ENCODE measurements around the gene ST3GAL5.

Gene ST3GAL5

GRCh38 chr2:85823951-85824350, 64.8 kb downstream of the ST3GAL5 start:
- H2AFZ ChIP-seq (ENCODE audit: low read depth, low read length) = no peak overlapping the region
- peaks cover 18% of the 10 kb centered on the region for H3K27me3 ChIP-seq (ENCODE audit: insufficient read depth, low read length, poor library complexity)
- H3K4me2 ChIP-seq (ENCODE audit: insufficient read depth, low read length) = no peak overlapping the region
- H4K20me1 ChIP-seq (ENCODE audit: insufficient read depth, low read length) = no peaks in the 10 kb centered on the region
- H3K36me3 ChIP-seq (ENCODE audit: insufficient read depth, low read length) = no peaks in the 10 kb centered on the region
- H3K4me3 ChIP-seq (ENCODE audit: low read depth in 1 of 2, low read length in 2 of 2) = no peak overlapping the region
- H3K9me3 ChIP-seq (ENCODE audit: insufficient read depth, low read length, severe bottlenecking) = no peaks in the 10 kb centered on the region
- no peaks in the 10 kb centered on the region for H3K79me2 ChIP-seq (ENCODE audit: insufficient read depth, low read length)
- peaks cover 15% of the 10 kb centered on the region for H3K4me1 ChIP-seq (ENCODE audit: insufficient read depth, low read length)
- H3K9ac ChIP-seq (ENCODE audit: low read depth, low read length) = no peak overlapping the region
- ATAC-seq (ENCODE audit: insufficient read depth, low read depth) = no peak
- TF ChIP-seq CTCF (IDR thresholded peaks at IDR 0.05; ENCODE audit: borderline replicate concordance, extremely low read depth, low read length, poor library complexity, severe bottlenecking) = no peak
- no peak for TF ChIP-seq EZH2 (IDR thresholded peaks at IDR 0.05; ENCODE audit: borderline replicate concordance, low read depth, low read length, severe bottlenecking)
- DNase-seq = no peak
- H3K27ac ChIP-seq (ENCODE audit: low read length) = no peak overlapping the region

- no peak for DNase-seq
- no peak overlapping the region for H3K9ac ChIP-seq (ENCODE audit: low read depth, low read length)
- TF ChIP-seq EZH2 (IDR thresholded peaks at IDR 0.05; ENCODE audit: borderline replicate concordance, low read depth, low read length, severe bottlenecking) = no peak
- TF ChIP-seq CTCF (IDR thresholded peaks at IDR 0.05; ENCODE audit: borderline replicate concordance, extremely low read depth, low read length, poor library complexity, severe bottlenecking) = no peak
- H3K36me3 ChIP-seq (ENCODE audit: insufficient read depth, low read length) = no peaks in the 10 kb centered on the region
- no peak overlapping the region for H2AFZ ChIP-seq (ENCODE audit: low read depth, low read length)
- no peaks in the 10 kb centered on the region for H3K9me3 ChIP-seq (ENCODE audit: insufficient read depth, low read length, severe bottlenecking)
- H3K4me2 ChIP-seq (ENCODE audit: insufficient read depth, low read length) = no peak overlapping the region
- ATAC-seq (ENCODE audit: insufficient read depth, low read depth) = no peak
- no peak overlapping the region for H3K4me3 ChIP-seq (ENCODE audit: low read depth in 1 of 2, low read length in 2 of 2)
- peaks cover 21% of the 10 kb centered on the region for H3K27me3 ChIP-seq (ENCODE audit: insufficient read depth, low read length, poor library complexity)
- no peaks in the 10 kb centered on the region for H3K79me2 ChIP-seq (ENCODE audit: insufficient read depth, low read length)
- no peak overlapping the region for H3K27ac ChIP-seq (ENCODE audit: low read length)
- no peaks in the 10 kb centered on the region for H4K20me1 ChIP-seq (ENCODE audit: insufficient read depth, low read length)
- peaks cover 8% of the 10 kb centered on the region for H3K4me1 ChIP-seq (ENCODE audit: insufficient read depth, low read length)
Observed at GRCh38 chr2:85822766-85823165, 66.0 kb downstream of the ST3GAL5 start.

GRCh38 chr2:85819811-85820510, 68.8 kb downstream of the ST3GAL5 start:
- Histone ChIP-seq H3K36me3 (ENCODE audit: insufficient read depth, low read length) (no peaks in the 10 kb centered on the region), H3K27ac (ENCODE audit: low read length) (no peak overlapping the region), H3K27me3 (ENCODE audit: insufficient read depth, low read length, poor library complexity) (peaks cover 21% of the 10 kb centered on the region), H3K4me3 (ENCODE audit: low read depth in 1 of 2, low read length in 2 of 2) (no peak overlapping the region), H3K9me3 (ENCODE audit: insufficient read depth, low read length, severe bottlenecking) (no peaks in the 10 kb centered on the region), H3K9ac (ENCODE audit: low read depth, low read length) (no peak overlapping the region), H2AFZ (ENCODE audit: low read depth, low read length) (no peak overlapping the region), H3K4me2 (ENCODE audit: insufficient read depth, low read length) (no peak overlapping the region), H4K20me1 (ENCODE audit: insufficient read depth, low read length) (no peaks in the 10 kb centered on the region), H3K79me2 (ENCODE audit: insufficient read depth, low read length) (no peaks in the 10 kb centered on the region), H3K4me1 (ENCODE audit: insufficient read depth, low read length) (no peaks in the 10 kb centered on the region)
- DNase-seq = no peak
- TF ChIP-seq EZH2 (IDR thresholded peaks at IDR 0.05; ENCODE audit: borderline replicate concordance, low read depth, low read length, severe bottlenecking) (no peak), CTCF (IDR thresholded peaks at IDR 0.05; ENCODE audit: borderline replicate concordance, extremely low read depth, low read length, poor library complexity, severe bottlenecking) (no peak)
- no peak for ATAC-seq (ENCODE audit: insufficient read depth, low read depth)
